HG02571 (cell line): ENCODE measurements around the gene ABCC6.
"Not testable (repeated sequence)": the region's sequence is repeated elsewhere in the genome, so short reads cannot be mapped to it uniquely, and the experiment has no call there.

Source experiments
- ATAC-seq: cut with Tn5 transposase; IDR thresholded peaks from one replicate; pipeline ENCODE4 v1.9.1; 2021; ENCODE audit warnings: mild to moderate bottlenecking, moderate library complexity; ENCODE audit not compliant: unreplicated experiment

The ABCC6 gene

DNA sequence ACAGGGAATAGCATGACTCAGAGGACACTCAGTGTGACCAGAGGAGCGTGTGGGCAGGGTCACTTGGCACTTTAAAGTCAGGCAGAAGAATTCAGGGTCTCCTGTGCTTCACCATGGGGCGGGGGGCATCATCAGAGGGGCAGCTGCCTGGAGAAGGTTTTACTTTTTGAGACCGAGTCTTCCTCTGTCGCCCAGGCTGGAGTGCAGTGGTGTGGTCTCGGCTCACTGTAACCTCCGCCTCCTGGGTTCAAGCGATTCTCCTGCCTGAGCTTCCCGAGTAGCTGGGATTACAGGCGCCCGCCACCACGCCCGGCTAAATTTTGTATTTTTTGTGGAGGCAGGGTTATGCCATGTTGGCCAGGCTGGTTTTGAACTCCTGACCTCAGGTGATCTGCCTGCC is 32.3 kb downstream of the ABCC6 start:
- not testable (repeated sequence) for ATAC-seq

DNA sequence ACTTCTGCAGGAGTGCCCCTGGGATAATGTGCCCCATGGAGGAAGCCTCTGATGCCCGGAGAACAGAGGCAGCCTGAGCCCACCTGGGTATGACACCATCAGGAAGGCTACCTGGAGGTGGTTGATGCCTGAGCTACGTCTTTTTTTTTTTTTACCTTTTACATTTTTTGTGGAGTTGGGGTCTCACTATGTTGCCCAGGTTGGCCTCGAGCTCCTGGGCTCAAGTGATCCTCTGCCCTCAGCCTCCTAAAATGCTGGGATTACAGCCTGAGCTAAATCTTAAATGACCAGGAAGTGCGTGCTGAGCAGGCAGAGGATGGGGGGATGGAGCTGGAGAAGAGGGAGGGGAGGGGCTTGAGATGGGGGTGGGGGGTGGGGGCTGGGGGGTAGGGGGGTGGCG is 32.7 kb downstream of the ABCC6 start:
- no peak for ATAC-seq

DNA sequence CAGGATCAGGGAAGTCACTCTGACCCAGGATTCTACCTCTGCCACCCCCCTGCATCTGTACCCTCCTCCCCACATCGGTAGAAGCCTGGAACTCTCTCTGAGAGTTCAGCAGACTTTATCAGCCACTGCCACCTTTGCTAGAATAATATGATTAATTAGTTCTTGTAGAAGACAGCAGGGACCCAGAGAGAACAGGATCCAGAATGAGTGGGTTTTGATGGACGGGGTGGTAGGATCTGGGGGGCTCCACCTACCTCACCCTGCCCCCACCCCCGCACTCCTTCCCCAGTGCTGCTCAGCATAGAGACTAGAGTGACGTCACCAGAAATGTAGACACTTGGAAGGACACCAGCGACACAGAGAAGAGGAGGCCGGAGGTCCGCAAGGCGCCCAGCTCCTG is 33.5 kb downstream of the ABCC6 start:
- no peak for ATAC-seq

DNA sequence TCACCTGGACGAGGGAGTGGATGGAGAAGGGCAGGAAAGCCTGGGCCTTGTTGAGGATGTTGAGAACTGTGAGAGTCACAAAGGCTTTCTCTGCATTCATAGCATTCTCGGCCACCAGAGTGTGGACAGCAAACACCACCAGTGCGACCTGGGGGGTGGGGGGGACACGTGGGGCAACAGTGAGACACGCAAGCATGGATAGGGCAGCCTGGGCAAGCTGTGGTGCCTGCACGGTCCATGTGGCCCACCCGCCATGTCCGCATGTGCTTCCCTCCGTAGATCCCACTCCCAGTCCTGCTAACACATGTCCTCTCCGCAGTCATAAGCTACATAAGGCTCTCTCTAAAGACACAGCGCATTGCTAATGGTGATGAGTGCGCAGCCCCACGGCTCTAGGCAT is 34.5 kb downstream of the ABCC6 start:
- no peak for ATAC-seq

DNA sequence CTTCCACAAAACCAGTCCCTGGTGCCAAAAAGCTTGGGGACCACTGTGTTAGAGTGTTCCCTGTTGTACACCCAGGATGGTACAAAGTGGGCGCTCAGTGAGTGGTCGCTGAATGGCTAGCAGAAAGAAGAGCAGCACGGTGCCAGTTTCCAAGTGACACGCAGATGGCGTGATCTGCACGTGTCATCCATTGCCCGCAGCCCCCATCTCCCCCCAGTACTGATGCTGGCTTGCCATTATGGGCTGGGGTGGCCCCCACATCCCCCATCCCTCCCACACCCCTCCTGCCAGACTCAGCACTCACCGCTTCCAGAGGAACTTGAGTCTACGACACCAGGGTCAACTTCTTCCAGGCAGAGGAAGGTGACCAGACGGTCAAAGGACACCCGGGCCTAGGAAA is 36.5 kb downstream of the ABCC6 start:
- no peak for ATAC-seq

DNA sequence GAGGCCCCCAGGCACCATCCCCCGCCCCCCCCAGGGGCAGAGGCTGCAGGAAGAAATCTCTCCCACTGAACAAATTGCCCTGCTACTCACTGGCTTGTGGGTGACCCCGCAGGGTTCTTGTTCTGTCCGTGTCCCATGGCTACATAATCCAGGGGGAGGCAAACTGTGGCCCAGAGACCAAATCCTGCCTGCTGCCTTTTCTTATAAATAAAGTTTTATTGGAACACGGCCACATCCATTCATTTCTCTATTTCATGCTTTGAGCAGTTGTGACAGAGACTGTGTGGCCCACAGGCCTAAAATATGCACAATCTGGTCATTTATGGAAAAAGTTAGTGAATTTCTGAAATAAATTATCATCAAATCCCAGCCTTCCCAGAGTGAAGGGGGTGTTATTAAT is 38.2 kb downstream of the ABCC6 start:
- ATAC-seq: no peak

DNA sequence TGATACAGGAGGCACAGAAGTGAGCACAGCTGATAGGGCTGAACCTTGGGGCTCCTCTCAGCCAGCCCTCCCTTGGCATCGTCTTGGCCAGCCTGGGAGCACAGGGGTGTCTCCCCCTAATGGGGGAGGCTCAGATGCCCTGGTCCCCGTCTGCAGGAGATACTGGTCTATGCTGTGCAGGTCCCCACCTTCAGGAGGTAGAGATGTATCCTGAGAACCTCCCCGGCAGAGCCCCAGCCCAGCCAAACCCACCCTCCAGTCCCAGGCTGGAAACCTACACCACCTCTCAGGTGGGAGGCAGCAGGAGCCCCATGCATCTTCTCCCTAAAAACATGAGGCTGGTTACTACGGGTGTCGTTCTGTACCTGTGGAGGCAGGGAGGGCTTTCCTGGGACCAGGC is 38.7 kb downstream of the ABCC6 start:
- no peak for ATAC-seq

DNA sequence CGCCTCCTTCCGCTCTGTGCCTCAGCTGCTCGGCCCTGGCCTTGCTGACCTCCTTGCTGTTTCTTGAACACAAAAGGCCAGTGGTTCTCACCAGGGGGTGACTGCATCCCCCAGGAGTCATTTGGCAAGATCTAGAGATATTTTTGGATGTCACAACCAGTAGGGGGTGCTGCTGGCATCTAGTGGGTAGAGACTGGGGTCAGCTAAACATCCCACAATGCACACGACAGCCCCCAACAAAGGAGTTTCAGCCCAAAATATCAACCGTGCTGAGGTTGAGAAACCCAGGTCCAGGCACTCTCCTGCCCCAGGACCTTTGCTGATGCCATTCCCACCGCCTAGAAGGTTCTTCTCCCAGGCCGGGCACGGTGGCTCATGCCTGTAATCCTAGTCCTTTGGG is 39.7 kb downstream of the ABCC6 start:
- ATAC-seq: no peak

DNA sequence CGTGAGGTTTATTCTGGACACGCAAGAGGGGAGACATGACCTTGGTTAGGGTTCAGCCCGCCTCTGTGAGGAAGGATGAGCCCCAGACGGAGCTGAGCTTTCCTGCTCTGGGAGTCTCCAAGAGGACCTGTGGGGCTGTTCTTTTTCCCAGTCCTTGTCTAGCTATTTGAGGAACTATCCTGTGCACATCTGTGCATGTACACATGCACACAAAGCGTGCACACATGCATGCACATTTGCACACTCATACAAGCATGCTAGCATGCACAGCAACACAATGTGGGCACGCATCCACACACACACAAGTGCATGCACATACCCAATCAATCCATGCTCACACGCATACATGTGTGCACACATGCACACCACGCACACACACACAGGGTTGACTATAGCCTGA is 40.4 kb downstream of the ABCC6 start:
- ATAC-seq: no peak

DNA sequence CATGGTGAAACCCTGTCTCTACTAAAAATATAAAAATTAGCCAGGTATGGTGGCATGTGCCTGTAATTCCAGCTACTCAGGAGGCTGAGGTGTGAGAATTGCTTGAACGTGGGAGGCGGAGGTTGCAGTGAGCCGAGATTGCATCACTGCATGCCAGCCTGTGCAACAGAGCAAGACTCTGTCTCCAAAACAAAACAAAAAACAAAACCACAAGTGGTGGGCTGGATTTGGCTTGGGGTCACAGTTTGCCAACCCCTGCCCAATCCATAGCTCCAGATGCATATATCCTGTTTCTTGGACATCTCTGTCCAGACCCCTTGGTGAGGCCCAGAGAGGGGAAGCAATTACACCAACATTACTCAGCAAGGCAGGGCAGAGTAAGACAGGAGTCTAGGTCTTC is 41.5 kb downstream of the ABCC6 start:
- not testable (repeated sequence) for ATAC-seq

DNA sequence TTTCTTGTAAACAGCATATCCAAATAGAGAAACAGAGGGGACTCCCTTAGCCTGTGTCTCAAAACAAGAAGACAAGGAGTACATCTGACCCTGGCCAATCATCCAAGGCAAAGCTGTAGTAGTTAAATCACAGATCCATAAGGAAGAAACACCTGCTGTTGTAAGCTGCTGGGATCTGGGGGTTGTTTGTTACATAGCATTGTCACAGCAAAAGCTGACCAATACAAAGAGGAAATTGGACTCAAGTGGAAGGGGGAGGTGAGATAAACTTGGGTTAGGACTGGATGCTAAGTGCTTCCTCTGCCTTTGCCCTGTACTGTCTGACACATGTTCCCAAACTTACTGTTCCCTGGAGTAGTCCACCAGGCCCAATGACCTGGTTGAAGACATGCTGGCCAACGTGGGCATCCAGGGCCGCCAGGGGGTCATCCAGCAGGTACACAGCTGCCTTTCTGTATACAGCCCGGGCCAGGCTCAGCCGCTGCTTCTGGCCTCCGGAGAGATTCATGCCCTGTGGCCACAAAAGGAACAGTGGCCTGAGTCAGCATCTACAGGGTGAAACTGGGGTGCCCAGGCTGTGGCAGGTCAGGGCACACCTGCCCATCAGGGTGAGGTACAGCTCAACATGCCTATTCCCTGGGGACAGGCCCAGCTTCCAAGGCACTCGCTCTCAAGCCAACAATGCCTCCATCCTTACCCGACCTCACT is 44.7 kb downstream of the ABCC6 start:
- no peak for ATAC-seq

DNA sequence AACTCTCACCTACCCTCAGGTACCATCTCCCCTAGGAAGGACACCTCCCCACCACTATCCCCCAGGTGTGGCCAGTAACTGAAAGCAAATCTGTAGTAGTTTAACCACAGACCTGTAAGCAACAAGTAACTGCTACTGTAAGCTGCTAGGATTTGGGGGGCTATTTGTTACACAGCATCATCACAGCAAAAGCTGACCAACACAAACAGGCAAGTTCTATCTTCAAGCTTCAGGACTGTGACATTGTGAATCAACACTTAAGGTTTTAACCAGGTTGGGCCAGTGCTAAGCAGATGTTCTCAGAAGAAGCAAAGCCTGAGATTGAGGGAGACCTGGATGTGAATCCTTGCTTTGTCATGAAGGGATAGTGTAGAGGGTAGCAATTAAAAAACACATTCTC is 47.0 kb downstream of the ABCC6 start:
- ATAC-seq: no peak

DNA sequence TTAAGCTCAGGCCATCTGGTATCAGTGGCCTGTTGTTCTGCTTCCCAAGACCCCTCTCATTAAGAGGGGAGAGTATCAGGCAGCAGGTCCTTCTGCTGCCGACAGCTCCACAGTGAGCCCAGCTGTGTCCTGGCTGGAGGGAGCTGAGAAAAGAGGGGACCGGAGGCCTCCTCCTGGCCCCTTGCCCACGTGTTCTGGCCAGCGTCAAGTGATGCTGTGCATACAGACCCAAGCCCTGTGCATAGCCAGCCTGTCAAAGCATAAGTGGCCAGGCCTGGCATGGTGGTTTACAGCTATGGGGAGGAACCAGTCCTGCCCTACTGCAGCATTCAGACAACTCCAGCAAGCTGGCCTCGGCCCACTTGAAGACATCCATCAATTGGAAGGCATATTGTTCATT is 48.0 kb downstream of the ABCC6 start:
- no peak for ATAC-seq

DNA sequence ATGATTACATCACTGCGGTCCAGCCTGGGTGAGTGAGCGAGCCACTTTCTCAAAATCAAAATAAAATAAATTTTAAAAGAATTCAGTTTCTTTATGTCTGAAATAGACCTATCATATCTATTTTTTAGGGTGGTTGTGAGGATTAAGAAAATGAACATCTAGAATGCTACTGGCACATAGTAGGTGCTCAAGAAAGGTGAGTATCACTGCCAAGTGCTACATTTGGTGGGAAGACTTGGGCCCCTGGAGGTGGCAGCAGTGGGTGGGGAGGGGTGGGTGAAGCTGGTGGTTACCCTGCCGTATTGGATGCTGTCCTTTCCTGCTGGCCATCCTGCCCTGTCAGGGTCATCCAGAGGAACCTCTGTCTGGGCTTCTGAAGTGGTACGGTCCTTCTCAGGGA is 50.3 kb downstream of the ABCC6 start:
- ATAC-seq: no peak

DNA sequence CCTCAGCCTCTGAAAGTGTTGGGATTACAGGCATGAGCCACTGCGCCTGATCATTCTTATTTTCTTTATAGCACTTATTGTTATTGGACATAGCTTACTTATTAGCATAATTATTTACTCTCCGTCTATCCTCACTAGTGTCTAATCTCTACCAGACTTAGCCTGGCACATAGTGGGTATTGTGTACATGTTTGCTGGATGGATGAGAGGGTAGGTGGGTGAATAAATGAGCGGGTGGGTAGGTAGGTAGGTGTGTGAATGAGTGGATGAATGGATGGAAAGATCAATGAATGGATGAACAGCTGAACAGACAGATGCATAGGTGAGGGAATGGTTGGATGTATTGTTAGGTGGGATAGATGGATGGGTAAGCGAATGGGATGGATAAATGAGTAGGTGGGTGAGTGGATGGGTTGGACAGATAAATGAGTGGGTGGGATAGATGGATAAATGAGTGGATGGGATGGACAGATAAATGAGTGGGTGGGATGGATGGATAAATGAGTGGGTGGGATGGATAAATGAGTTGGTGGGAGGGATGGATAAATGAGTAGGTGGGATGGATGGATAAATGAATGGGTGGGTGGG is 51.9 kb downstream of the ABCC6 start:
- no peak for ATAC-seq

DNA sequence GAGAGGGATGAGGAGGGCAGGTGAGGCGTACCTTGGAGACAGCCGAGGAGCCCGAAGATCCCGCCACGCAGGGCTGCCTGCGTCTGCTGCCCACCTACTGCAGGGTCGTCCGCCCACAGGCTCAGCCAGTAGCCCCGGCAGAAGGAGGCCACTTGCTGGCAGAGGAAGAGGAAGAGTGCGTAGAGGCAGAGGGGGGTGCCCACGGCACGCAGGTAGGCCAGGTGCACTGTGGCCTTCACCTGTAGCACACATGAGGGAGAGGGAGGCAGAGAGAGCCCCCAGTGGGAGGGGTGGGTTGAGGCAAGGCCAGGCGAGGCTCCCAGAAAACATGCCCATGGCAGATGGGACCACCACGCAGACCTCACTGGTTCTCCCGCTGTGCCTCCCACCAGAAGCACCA is 53.7 kb downstream of the ABCC6 start:
- no peak for ATAC-seq

DNA sequence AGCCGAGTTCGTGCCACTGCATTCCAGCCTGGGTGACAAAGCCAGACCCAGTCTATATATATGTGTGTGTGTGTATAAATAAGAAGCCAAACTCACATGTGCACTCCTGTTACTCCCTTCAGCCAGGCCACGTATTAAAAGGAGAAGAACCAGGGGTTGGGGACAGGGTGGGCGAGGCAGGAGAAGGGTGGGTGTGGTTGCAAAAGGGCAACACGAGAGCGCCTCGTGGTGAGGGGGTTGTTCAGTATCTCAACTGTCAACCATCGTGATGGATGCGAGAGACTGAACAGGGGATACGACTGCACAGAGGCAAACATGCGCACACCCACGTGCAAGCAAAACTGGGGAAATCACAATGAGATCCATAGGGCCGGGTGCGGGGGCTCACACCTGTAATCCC is 54.9 kb downstream of the ABCC6 start:
- ATAC-seq: no peak

DNA sequence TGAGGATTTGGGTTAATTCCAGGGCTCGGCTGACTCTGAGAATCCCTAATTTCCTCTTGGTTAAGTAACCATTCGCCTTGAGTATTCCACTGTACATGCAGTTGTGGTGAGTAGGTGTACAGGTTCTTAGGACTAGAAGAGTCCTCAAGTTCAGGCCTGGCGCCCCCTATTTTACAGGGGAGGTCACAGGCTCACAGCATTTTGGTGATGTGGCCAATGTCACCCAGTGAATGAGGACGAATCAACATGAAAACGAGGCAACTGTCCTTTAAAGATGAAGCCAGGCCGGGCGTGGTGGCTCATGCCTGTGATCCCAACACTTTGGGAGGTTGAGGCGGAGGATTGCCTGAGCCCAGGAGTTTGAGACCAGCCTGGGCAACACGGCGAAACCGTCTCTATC is 55.4 kb downstream of the ABCC6 start:
- no peak for ATAC-seq

DNA sequence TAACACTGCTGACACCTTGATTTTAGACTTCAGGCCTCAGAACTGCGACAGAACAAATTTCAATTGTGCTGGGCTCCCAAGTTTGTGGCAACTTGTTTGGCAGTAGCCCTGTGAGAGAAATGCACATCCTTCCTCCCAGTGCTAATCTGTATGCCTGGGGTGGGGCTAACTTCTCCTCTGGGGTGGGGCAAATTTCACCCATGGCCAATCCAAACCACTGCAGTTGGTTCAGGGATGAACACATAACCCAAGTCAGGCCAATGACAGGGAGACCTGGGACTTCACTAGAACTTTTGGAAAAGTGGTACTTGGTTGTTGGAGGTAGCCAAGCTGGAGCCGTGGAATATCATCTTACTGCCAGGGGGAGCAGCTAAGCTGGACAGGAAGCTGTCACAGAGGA is 56.3 kb downstream of the ABCC6 start:
- no peak for ATAC-seq

DNA sequence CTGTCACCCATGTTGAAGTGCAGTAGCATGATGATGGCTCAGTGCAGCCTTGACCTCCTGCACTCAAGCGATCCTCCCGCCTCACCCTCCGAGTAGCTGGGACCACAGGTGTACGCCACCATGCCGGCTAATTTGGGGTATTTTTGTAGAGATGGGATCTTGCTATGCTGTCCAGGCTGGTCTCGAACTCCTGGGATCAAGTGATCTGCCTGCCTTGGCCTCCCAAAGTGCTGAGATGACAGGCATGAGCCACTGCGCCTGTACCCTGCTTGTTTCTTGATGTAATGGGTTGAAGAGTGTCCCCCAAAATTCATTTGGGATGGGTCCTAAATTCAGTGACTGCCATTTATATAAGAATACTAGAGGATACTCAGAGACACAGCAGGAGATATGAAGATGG is 57.2 kb downstream of the ABCC6 start:
- no peak for ATAC-seq

DNA sequence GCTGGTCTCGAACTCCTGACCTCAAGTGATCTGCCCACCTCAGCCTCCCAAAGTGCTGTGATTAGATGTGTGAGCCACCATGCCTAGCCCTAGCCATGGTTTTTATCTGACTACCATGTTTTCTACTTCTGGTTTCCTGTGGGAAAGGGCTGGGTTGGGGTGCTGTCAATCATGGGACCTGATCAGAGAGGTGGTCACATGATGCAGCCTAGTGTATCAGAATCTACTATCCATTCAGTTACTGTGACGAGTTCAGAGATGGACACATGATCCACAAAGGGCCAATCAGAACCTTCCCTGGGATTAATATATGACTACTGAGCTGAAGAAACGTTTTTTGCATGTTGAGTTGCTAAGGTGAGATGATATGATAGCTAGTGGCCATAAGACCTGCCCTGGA is 59.1 kb downstream of the ABCC6 start:
- no peak for ATAC-seq

DNA sequence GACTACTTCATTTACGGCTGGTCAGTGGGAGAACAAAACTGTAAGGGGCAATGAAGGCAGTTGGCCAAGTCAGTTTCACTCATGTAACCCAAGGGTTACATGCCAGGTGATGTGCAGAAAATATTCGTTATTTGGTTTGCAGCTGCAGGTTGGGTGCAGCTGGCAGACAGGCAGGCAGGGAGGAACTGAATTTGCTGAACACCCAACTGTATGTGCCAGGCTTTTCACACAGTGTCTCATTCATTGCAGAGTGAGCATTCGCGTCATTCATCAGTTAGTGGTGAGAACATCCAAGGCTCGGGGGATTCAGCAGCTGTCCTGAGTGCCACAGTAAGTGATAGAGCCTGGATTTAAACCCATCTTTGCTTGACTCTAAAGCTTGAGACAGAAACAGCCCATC is 59.7 kb downstream of the ABCC6 start:
- no peak for ATAC-seq

DNA sequence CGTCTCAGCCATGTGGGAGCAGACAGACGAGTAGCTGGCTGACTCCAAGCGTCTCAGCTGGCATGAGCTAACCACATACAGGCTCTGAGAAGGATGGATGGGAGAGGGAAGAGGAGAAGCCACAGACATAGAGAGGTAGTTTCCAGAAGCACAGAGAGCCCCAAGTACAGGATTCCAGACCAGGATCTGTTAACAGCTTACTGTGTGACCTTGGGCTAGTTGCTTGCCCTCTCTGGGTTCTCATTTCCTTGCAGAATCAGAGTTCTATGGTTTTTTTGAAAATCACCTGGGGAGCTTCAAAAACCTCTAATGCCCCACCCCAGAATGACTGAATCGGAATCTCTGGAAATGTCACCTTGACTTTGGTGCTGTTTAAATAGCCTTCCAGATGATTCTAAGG is 60.2 kb downstream of the ABCC6 start:
- ATAC-seq: no peak
